ENCODE measurements around the gene MANF. TPM values are rescaled to one million over a fixed set of nuclear protein-coding genes. Genes with fewer than 3 reads are reported as not detected.

MANF gene
- total and polyA plus RNA-seq, 2 of the 4 experiments (the other 2 are of a cell fraction) = 65.4 to 122 TPM

GRCh38 chr3:51353131-51353530 lies 32.0 kb upstream of the MANF start:
- intact Hi-C loops (cut with micrococcal nuclease) (loop anchor here (1.0 kb wide), 1 partner anchor 13 kb away; no protein-coding TSS in a partner anchor), in situ Hi-C loops (cut with MboI; ENCODE audit: low sequenced_read_pairs) (no loop called here), dilution Hi-C loops (cut with HindIII; ENCODE audit: low sequenced_read_pairs, unreplicated experiment) (loop anchor here (25.0 kb wide), 1 partner anchor 241 kb away; no protein-coding TSS in a partner anchor)
- Histone ChIP-seq H4K20me1 (ENCODE audit: insufficient read depth, low read length) (no peaks in the 10 kb centered on the region), H3K4me1 (ENCODE audit: control insufficient read depth, insufficient read depth, low read length) (no peaks in the 10 kb centered on the region), H4K8ac (ENCODE audit: low read depth in 2 of 2, low read length in 2 of 2) (no peak overlapping the region), H2BK20ac (ENCODE audit: low read depth, low read length) (no peak overlapping the region), H3K9ac (ENCODE audit: low read depth, low read length) (no peak overlapping the region), H3K9me3 (ENCODE audit: control insufficient read depth, insufficient read depth, low read length) (no peaks in the 10 kb centered on the region), H3K18ac (ENCODE audit: low read depth, low read length) (no peak overlapping the region), H3K4me3 (ENCODE audit: insufficient read depth, low read depth, low read length) (no peak overlapping the region), H3K56ac (ENCODE audit: extremely low read depth, insufficient read depth, low read length) (no peak overlapping the region), H2AK5ac (ENCODE audit: low read depth, low read length) (no peak overlapping the region), H3K4me2 (ENCODE audit: low read depth, low read length) (no peak overlapping the region), H2BK5ac (ENCODE audit: low read depth, low read length, poor library complexity, severe bottlenecking) (no peak overlapping the region), H4K5ac (ENCODE audit: low read depth, low read length) (no peak overlapping the region), H3K79me1 (ENCODE audit: low read depth in 1 of 2, low read length in 2 of 2) (no peaks in the 10 kb centered on the region), H2BK15ac (ENCODE audit: low read depth, low read length) (no peak overlapping the region), H2AK9ac (replicated peaks; ENCODE audit: low read depth, low read length, poor library complexity) (no peak overlapping the region), H2BK120ac (ENCODE audit: low read depth, low read length) (no peak overlapping the region), H3K9me1 (ENCODE audit: insufficient read depth, low read length) (no peaks in the 10 kb centered on the region), H3K36me3 (ENCODE audit: control insufficient read depth, insufficient read depth, low read length) (no peaks in the 10 kb centered on the region), H3K23ac (ENCODE audit: low read depth, low read length) (no peak overlapping the region), H3K27ac (ENCODE audit: insufficient read depth, low read length) (no peak overlapping the region), H3K27me3 (ENCODE audit: control insufficient read depth, insufficient read depth, low read length) (peaks cover 4% of the 10 kb centered on the region; the same call in 1 of the 2 replicates), H2AFZ (replicated peaks; ENCODE audit: low read length, poor library complexity) (no peak overlapping the region), H3K14ac (replicated peaks; ENCODE audit: low read depth, low read length) (no peak overlapping the region), H4K91ac (ENCODE audit: insufficient read depth, low read depth, low read length) (no peak overlapping the region), H3K4ac (ENCODE audit: low read depth, low read length) (no peak overlapping the region)
- no TSS peak for BruUV-seq (replicated peaks)
- TF ChIP-seq CHD1 (IDR thresholded peaks at IDR 0.05; ENCODE audit: low read depth, low read length) = no peak
- no peak for TF ChIP-seq RFX5 (IDR thresholded peaks at IDR 0.05; ENCODE audit: low read depth, low read length)
- TF ChIP-seq, protein P1, sequence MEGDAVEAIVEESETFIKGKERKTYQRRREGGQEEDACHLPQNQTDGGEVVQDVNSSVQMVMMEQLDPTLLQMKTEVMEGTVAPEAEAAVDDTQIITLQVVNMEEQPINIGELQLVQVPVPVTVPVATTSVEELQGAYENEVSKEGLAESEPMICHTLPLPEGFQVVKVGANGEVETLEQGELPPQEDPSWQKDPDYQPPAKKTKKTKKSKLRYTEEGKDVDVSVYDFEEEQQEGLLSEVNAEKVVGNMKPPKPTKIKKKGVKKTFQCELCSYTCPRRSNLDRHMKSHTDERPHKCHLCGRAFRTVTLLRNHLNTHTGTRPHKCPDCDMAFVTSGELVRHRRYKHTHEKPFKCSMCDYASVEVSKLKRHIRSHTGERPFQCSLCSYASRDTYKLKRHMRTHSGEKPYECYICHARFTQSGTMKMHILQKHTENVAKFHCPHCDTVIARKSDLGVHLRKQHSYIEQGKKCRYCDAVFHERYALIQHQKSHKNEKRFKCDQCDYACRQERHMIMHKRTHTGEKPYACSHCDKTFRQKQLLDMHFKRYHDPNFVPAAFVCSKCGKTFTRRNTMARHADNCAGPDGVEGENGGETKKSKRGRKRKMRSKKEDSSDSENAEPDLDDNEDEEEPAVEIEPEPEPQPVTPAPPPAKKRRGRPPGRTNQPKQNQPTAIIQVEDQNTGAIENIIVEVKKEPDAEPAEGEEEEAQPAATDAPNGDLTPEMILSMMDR (conservative IDR thresholded peaks at IDR 0.05; ENCODE audit: low read depth, low read length) = no peak
- TF ChIP-seq BHLHE40 (IDR thresholded peaks at IDR 0.05; ENCODE audit: low read depth, low read length) = no peak
- TF ChIP-seq MAFK (IDR thresholded peaks at IDR 0.05; ENCODE audit: low read depth, low read length) = no peak
- TF ChIP-seq MXI1 (IDR thresholded peaks at IDR 0.05; ENCODE audit: borderline replicate concordance, low read depth, low read length) = no peak
- no peak for TF ChIP-seq SMC3 (IDR thresholded peaks at IDR 0.05; ENCODE audit: low read depth, low read length)
- TF ChIP-seq POLR2A (IDR thresholded peaks at IDR 0.05; ENCODE audit: low read depth, low read length) = no peak
- TF ChIP-seq, protein P2, sequence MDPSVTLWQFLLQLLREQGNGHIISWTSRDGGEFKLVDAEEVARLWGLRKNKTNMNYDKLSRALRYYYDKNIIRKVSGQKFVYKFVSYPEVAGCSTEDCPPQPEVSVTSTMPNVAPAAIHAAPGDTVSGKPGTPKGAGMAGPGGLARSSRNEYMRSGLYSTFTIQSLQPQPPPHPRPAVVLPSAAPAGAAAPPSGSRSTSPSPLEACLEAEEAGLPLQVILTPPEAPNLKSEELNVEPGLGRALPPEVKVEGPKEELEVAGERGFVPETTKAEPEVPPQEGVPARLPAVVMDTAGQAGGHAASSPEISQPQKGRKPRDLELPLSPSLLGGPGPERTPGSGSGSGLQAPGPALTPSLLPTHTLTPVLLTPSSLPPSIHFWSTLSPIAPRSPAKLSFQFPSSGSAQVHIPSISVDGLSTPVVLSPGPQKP (IDR thresholded peaks at IDR 0.05; ENCODE audit: borderline replicate concordance, low read depth, low read length) = no peak
- no peak for TF ChIP-seq MAZ (IDR thresholded peaks at IDR 0.05; ENCODE audit: borderline replicate concordance, low read depth, low read length)
- TF ChIP-seq CEBPB (IDR thresholded peaks at IDR 0.05; ENCODE audit: low read depth, low read length) = no peak
- no peak for TF ChIP-seq NFE2L2 (IDR thresholded peaks at IDR 0.05; ENCODE audit: low read depth, low read length)
- no peak for TF ChIP-seq RCOR1 (IDR thresholded peaks at IDR 0.05; ENCODE audit: insufficient replicate concordance, low read length)
- TF ChIP-seq, protein P3, sequence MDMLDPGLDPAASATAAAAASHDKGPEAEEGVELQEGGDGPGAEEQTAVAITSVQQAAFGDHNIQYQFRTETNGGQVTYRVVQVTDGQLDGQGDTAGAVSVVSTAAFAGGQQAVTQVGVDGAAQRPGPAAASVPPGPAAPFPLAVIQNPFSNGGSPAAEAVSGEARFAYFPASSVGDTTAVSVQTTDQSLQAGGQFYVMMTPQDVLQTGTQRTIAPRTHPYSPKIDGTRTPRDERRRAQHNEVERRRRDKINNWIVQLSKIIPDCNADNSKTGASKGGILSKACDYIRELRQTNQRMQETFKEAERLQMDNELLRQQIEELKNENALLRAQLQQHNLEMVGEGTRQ (IDR thresholded peaks at IDR 0.05; ENCODE audit: low read depth, low read length) = no peak
- TF ChIP-seq FOS (IDR thresholded peaks at IDR 0.05; ENCODE audit: low read depth, low read length) = no peak
- no peak for TF ChIP-seq RAD21 (IDR thresholded peaks at IDR 0.05; ENCODE audit: low read length)
- POLR2A ChIA-PET (ENCODE audit: unreplicated experiment) = no interaction called here
- ATAC-seq (ENCODE audit: low read depth) = no peak
- DNase-seq = no peak
- 100% methylated on average over 2 of the region's 4 CpGs; no CpG with 5 or more reads in 1 of the 2 experiments for WGBS, 2 experiments (ENCODE audit: extremely low coverage in 2 of 2, insufficient read length in 1 of 2)
- CTCF ChIA-PET = interaction anchor here (1.0 kb wide), 1 partner anchor 13 kb away, joined by 3 read pairs; no protein-coding TSS in a partner anchor

Data from IMR-90 (cell line).